ENCODE measurements around the gene TBKBP1.

The TBKBP1 gene

DNA sequence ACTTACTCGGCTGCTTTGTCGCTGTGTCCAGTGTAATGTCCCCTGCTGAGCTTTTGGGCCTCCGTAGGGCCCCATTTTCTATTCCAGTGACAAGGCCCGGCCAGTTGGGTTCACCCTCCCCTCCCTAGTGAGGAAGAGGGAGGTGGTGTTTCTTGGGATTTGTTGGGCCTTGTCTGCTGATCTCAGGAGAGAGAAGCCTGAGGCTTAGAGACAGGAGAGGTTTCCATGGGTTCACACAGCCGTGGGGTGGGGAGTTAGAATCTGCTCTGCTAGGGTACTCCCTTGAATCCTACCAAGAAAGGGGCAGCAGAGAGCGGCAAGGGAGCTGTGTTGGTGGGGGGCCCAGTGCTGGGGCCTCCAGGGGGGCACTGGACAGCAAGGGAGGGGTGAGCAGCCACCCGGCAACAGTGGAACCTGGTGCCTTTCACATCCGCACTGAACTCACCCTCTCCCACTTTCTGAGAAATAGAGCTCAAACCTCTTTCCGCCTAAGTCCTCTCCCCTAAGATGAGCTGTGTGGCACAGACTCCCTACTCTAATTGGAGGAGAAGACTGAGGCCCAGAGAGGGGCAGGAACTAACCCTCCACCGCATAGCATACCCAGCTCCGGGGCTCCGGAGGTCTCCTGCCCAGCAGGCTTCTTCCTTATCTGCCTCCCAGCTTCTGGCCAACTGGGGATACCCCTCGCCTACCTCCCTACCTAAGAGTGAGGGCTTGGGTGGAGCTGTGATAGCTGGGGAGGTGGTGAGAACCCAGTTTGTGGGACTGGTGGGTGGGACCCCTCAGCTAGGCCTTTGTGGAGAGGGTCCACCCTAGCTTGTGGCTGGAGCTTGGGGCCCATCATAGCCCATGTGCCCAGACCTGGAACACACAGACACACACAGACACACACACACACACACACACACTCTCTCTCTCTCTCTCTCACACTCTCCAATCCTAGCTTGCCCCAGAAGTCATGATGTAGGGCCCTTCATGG, 6.8 kb downstream of the TBKBP1 start:
- no peak for DNase-seq

DNA sequence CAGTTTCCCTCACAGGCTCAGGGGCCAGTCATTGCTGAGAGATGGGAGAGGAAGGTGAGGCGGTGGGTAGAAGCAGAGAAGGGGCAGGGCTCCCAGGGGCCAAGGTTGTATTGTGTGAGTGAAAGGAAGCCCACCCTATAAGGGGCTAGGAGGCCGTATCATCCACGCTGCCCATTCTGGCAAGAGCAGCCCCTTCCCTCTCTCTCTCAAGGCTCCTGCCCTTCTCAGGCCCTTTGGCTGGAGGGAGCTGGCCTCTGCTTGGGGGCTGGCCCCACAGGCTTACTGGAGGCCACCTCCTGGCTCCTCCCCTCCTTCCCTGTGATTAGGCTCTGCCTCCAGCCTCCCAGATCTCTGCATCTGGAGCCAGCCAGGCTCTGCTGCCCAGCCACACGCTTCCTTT, 7.6 kb downstream of the TBKBP1 start:
- no peak for DNase-seq

DNA sequence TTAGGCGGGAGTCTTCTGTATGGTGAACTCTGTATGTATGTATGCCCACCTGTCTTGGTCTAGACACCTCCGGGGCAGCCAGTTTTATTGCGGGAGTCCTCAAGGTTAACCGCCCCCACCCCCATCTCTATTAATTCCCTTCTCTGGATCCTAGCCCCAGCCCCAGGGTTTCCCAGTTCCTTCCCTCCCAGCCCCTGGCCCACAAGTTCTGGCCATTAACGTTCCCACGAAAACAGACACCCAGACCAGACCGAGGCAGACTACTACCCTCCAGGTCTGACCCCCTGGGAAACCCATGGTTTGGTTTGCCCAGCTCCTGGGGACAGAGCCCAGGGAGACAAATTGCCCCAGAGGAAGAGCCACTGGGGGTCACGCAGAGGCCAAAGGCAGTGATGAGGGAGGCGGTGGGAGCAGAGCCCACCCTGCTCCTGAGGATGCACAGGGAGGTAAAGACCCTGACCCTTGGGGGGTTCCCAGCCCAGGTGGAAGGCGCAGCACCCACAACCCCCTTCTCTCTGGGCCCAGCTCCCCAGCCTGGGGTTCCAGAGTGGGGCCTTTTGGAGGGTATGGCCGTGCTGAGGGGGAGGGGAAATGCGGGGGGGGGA, 8.5 kb downstream of the TBKBP1 start:
- no peak for DNase-seq

DNA sequence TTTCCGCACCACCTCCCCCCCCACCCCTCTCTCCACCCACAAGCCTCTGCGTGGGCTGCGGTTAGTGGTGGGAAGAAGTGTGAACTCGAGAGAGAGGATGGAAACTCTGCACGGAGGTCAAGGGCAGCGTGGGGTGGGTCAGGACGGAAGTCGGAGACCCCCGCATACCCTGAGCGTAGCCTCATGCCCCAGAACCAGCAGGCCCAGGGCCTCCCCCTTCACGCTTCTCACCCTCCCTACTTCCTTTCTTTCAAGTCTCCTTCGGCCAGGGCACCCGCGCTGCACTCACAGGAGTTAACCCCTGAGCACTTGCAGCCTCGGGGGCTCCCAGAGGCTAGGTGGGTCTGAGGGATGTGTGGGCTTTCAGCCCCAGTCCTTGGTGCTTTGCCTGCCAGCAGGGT, 9.2 kb downstream of the TBKBP1 start:
- DNase-seq, result peak; percentile 48

DNA sequence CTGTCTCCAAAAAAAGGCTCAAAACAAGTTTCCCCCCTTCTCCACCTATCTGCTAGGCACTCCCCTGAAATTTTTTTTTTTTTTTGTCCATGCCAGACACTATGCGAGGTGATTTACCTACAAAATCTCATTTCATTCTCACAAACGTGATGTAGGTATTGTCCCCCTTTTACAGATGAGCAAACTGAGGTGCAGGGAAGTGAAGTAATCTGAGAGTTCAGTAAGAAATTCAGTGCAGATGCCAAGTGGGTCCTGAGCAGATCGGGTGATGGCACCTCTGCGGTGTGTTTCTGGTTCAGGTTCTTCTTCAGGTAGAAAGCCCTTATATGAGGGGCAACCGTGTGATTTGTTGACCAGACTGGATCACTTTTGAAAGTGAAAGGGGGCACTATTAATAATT, 9.7 kb downstream of the TBKBP1 start:
- no peak for DNase-seq

DNA sequence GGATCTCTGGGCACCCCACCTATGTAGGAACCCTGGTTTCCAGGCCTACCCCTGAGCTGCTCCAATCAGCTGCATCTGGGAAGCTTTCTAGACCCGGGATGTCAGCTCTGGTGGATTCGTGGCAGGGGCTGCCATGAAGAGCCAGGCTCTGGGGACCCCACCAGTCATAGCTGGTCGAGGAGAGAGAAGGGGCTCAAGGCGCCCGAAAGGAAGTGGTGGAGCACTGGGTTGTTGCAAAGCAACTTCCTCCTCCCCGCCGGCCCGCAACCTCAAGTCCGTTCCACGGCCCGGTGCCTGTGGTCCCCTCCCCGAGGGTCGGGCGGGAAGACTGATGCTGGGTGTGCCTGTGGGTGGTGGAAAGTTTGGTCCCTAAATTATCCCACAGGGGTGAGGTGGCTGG, 10.2 kb downstream of the TBKBP1 start:
- no peak for DNase-seq

DNA sequence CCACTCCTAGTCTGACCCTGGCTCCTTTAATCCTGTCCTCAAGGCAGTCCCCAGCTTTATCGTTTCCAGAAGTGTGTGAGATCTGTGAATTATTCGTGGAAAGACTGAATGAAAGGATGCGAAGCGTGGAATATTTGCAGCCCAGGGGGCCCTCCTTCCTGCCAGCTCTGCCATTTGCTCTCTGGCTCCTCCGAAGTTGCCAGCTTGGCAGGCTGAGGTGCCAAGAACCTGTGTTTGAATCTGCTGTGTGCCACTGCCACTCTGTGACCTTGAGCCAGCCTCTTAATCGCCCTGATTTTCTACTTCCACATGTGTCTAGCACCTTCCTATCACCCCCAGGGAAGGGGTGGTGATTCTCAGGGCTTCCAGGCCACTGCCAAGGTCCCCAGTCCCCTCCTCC, 10.8 kb downstream of the TBKBP1 start:
- no peak for DNase-seq

DNA sequence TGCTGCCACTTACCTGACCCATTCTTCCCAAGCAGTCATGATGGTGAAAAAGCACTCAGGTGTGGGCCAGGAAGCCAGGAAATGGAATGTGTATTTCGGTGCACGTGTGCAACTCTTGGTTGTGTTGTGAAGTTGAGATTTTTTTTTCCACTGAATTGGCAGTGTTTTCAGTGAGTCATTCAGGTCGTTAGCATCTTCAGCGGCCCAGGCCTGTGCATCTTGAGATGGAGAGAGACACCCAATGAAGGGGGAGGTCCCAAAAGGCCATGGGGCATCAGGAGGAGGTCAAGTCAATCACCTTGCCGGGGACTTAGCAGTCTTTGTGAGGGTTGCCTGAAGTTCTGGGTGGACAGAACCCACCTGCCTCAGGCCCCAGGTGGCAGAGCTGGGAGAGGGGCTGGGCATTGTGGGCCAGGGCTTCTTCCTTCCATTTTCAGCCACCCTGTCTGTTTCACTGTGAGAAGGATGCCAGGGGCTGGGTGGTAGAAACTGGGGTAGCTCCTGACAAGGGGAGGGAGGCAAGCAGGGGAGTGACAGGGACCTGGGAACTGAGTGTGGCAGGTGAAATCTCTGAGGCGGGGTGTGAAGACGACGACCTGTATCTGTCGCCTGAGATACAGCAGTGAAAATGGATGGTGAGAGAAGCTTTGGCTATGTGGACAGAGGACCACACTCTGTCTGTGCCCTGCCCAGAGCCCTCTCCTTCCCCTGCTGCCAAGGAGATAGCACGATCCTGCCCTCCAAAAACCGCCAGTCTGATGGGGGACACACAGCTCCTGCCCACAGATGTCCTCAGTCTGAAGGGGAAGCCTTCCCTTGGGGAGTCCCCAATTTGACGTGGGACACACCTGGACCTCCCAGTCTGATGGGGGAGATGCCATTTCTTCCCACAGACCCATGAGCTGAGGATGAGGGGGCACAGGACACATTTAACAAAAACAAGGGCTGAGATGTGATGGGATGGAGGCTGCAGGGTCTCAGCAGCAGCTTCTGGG, 11.9 kb downstream of the TBKBP1 start:
- peak; percentile 61 for DNase-seq

DNA sequence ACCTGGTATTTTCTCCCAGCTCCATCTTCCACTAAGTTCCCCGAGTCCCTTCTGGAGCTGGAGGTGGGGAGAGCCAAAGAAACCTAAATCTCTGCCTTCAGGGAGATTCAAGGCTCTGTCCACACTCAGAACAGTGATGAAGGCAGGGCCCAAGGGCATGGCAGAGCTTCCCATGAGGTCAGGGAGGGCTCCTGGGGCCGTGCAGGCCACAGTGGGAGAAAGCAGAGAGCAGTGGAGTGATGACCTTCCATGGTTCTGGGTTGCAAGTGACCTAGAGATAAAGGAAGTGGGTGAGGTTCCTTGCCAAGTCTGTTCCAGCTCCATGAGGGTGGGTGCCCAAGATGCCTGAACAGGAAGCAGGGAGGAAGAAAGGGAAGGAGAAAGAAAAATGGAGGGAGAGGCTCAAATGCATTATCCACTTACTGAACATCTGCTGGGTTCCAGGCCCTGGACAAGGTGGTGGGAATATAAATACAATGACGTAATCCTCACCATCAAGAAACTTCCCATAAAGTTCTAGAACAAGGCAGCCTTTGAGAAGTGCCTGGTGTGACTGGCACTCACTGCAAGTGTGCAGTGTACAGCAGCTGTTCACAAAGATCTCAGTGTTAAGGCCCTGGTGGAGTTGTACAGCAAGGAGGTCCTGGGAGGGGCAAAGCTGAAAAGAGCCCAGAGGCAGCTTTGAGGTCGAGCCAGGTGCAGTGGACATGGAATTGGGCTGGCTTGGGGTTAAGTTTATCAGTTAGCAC, 13.3 kb downstream of the TBKBP1 start:
- DNase-seq, result no peak

DNA sequence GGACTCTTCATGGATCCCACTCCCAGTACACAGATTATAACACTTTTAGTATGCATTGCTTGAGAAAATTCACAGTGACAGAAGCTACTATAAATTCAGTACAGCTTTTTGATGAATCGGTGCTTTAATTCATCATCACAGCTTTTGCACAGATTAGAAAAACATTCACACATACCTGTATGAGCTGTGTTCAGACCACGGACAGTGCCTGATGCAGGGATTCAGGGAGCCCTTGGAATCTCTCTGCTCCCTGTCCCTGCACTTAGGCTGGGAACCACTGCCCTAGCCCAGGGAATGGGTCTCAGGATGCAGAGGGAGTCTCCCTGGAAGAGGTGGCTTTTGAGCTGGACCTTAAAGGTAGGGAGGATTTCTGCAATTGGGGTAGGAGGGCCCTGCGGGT, 13.9 kb downstream of the TBKBP1 start:
- no peak for DNase-seq

DNA sequence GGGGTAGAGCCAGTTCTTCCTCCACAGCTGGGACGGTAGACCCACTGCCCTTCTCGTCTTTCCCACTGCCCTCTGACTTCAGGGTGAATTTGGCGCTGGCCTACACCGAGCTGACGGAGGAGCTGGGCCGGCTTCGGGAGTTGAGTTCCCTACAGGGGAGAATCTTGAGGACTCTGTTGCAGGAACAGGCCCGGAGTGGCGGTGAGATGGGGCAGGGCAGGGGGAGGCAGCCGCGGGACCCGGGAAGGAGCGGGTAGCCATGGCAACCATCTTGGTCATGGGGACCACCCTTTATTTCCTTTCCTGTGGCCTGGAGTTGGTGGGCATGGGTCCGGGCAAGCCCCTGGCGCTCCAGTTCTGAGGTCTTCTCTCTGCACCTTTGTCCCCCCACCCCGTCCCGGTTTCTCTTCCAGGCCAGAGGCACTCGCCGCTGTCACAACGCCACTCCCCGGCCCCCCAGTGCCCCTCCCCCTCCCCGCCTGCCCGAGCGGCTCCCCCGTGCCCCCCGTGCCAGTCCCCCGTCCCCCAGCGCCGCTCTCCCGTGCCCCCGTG, 14.4 kb downstream of the TBKBP1 start:
- DNase-seq, result no peak

DNA sequence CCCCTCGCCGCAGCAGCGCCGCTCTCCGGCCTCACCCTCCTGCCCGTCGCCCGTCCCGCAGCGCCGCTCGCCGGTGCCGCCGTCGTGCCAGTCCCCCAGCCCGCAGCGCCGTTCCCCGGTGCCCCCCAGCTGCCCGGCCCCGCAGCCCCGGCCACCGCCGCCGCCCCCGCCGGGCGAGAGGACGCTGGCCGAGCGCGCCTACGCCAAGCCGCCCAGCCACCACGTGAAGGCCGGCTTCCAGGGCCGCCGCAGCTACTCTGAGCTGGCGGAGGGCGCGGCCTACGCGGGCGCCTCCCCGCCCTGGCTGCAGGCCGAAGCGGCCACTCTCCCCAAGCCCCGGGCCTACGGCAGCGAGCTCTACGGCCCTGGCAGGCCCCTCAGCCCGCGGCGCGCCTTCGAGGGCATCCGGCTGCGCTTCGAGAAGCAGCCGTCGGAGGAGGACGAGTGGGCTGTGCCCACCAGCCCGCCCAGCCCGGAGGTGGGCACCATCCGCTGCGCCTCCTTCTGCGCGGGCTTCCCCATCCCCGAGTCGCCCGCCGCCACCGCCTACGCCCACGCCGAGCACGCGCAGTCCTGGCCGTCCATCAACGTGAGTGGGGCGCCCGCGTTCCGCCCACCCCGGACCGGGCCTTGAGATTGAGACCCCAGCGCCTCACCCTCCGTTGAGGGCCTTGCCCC, 15.0 kb downstream of the TBKBP1 start:
- no peak for DNase-seq

DNA sequence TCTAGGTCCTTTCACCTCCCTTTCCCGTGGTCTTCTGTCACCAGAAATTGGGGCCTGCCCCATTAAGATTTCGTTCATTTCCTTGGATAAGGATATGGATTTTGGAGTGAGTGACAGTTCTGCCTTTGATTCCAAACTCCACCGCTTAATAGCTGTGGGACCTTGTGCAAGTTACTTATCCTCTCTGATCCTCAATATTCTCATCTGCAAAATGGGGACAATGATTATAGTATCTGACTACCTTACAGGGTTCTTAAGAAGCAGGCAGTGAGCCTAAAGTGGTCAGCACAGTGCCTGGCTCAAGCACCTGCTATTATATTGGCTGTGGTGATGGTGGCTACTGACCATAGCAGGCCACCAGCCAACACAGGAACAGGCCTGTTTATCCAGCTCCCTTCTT, 15.6 kb downstream of the TBKBP1 start:
- DNase-seq, result no peak

DNA sequence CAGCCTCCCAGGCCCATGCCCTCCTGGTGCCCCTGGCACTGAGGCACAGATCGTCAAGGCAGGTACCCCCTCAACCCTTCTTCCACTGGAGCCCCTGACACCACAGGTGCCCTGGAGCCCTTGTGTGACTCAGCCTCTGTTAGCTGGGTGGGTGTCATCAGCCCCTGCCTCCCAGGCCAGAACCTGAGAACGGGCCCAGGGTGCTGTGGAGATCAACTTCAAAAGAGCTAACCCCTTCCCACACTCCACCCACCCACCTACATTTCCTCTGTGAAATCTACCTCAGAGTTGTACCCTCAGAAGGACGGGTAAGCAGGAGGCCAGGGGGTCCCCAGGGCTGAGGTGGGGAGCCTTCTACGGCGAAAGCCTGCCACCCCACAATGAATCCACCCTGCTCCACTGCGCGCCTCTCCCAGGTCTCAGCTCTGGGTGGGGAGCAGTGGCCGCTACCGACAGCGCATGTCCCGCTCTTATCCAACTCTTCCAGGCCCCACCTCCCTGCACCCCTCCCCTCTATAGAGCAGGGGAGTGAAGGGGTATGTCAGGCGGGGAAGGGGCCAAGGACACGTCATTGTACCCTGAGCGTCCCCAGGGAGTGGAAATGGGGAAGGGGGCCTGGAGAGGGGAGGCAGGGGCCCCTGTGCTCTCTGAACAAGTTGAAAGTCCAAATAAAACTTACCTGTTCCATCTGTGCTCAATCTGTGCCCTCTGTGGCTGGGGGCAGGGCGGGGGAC, 17.6 kb downstream of the TBKBP1 start:
- no peak for DNase-seq

DNA sequence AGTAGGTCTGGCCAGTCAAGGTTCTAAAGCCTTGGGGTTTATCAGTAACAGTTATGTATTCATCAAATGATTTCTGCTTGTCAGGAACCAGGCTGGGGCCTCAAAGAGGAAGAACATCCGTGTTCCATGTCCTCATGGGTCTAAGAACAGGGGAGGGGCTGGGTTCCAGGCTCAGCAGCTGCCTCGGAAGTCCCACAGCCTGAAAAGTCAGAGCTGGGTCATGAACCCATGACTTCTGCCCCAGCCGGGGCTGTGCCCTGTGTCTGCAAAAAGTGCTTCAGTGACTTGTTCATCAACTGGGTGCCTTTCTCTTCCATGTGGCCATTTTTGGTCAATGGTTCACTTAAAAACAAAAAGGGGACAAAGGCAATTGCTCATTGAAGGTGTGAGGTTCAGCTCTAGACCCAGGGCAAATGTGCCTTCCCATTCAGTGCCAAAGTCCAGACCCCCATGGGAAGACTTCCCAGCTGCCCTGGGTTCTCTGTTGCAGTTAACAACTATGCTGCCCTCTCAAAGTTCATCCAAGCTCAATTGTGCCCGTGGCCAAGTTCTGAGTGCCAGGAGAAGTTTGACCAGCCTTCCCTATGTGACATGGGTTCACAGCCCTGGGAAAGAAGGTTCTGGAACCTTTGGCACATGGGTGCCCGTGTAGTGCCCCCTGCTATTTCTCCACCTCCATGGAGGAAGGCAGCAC, 18.5 kb downstream of the TBKBP1 start:
- DNase-seq, result no peak

DNA sequence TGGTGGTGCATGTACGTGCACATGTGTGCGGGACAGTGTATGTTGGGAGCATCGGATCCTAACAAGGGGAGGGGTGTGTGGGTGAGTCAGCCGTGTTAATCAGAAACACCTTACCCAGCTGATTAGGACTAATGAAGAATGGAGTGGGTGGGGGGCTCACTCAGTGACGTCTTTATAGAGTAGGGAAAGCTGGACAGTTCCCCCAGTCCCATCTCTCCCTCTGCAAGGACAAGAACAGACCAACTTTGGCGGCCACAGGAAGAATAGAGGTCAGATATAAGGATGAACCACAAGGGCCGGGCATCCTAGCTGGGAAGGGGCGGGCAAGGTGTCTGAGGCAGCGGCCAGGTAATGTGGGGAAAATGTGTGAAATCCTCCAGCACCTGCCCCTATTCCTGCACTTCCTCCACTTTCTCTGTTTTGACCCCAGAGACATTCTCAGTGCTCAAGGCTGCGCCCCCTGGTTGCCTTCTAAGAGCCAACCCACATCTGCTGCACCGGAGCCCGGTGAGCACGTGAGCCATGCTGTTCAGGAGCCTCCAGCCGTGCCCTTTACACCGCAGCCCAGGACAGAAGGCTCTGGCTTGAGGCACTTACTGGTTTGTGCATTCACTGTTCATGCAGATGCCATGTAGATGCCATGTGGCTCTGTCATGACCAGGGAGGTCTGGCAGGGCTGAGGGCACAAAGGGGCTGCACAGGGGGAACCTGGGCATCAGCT, 20.2 kb downstream of the TBKBP1 start:
- no peak for DNase-seq

DNA sequence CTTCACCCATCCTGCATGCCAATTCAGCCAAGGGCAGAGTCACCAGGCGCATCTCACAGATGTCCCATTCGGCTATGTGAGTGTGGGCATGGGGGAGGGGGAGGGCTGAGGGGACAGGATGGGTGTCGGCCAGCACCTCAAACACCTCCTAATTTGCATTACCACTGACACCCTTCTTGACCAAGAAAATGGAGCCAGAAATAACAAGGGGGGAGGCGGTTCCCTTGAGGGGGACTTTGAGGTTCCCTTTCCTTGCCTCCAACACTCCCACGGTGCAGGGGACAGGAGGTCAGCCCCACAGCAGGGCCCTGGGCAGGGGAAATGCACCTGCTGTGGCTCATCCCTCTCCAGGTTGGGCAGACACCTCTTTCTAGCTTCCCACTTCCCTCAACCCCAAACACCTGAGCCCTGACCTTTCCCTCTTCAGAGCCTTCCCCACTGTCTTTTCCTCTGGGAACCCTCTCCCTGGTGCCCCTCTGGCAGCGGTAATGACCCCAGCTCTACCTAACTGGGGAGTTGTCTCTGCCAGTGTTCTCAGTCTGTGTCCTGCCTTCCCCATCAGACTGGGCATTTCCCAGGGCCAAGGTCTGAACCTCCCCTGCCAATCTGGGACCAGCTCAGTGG, 20.9 kb downstream of the TBKBP1 start:
- no peak for DNase-seq

DNA sequence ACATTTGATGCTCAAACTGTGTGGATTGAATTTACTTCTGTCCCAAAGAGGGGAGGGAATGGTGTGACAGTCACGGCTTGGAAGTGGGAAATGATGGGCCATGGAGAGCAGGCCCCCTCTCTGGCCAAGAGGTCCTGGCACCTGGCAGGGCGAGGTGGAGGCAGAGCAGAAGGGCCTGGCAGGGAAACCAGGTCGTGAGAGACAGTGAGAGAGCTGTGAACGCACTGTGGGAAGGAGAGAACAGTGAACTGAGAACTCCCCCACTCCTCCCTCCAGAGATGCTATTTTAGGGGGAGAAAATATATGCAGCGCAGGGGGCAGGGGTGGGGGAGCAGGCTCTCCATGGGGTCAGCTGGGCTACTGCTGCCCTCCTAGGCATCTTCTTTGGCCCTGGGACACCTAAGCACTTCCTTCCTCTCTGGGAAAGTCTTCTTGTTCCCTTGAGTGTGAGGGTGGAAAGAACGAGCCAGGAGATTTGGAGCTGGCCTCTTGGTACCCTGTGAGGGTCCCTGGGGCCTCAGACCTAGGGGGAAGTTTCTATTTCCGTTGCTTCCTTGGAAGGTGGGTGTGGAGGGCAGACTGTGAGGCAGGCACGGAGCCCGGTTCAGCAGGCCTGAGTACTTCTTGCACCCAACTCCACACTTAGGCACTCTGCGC, 21.8 kb downstream of the TBKBP1 start:
- no peak for DNase-seq
